K562 (cell line): ENCODE results near the gene SPATA17. TPM values are rescaled to one million over a fixed set of nuclear protein-coding genes. Genes with fewer than 3 reads are reported as not detected.

Experiments used
- KDM2B ChIP-seq: fragments of 250-450 bp; sonication (Bioruptor Pico); IDR thresholded peaks from 2 replicates; pipeline ENCODE4 v1.8.0; 2021; ENCODE audit warnings: mild to moderate bottlenecking, moderate library complexity
- MCM2 ChIP-seq: fragments of 450-650 bp; IDR thresholded peaks from 2 replicates; pipeline ENCODE4 v1.6.1; 2017; ENCODE audit warnings: low read depth, mild to moderate bottlenecking
- SMARCA4 ChIP-seq: fragments of 450-650 bp; IDR thresholded peaks from 2 replicates; pipeline ENCODE4 v1.6.1; 2016
- SNRNP70 ChIP-seq: fragments of 200-400 bp; formaldehyde crosslinking; optimal IDR thresholded peaks from 2 replicates; pipeline ENCODE3; 2017; ENCODE audit warnings: low read depth, low read length
- STAT6 ChIP-seq: sonication (generic); formaldehyde crosslinking; IDR thresholded peaks from 2 replicates; pipeline ENCODE4 v1.8.1; 2023; ENCODE audit warnings: mild to moderate bottlenecking, missing genetic modification reagents
- SUPT5H ChIP-seq: fragments of 450-650 bp; IDR thresholded peaks from 2 replicates; pipeline ENCODE4 v1.6.1; 2016
- ZNF212 ChIP-seq: fragments of 450-650 bp; formaldehyde crosslinking; IDR thresholded peaks from 2 replicates; pipeline ENCODE4 v1.4.0; 2020; ENCODE audit warnings: mild to moderate bottlenecking
- ZNF318 ChIP-seq, 2 experiments: fragments of 450-650 bp; IDR thresholded peaks; 2 replicates each; pipeline ENCODE4 v1.6.1; 2016; ENCODE audit warnings: mild to moderate bottlenecking in 2 of 2, borderline replicate concordance in 1 of 2, low read depth in 1 of 2, moderate library complexity in 1 of 2
- polyA plus RNA-seq, 8 experiments: library from polyadenylated mRNA; depleted of rRNA in 4 of 8; stranded (reverse) in 5 of 8; unstranded in 3 of 8; fragments of >200 nt; fragmentation: Nextera tagmentation in 2 of 8; fragmentation: Illumina TruSeq in 1 of 8; extraction: Ambion mirVana in 2 of 8; extraction: Trizol in 1 of 8; gene quantifications; 2 replicates each; pipeline versions ENCODE4 v1.2.1 to v1.2.3, GENCODE V29; 2011 to 2014; ENCODE audit warnings: inconsistent platforms in 1 of 8, missing spikeins in 1 of 8
- total RNA-seq, 7 experiments: library from RNA; depleted of rRNA in 6 of 7; stranded (reverse); fragments of >200 nt in 6 of 7; fragmentation: Illumina TruSeq in 2 of 7; extraction: Trizol in 2 of 7; gene quantifications; 2 replicates each; pipeline versions ENCODE4 v1.2.1 to v1.2.3, GENCODE V29; 2011 to 2021; ENCODE audit warnings: low replicate concordance in 1 of 7

Gene SPATA17
- total and polyA plus RNA-seq, 9 of the 15 experiments (the other 6 are each of a cell fraction or from before 2014, with no cell fraction given), result 0.04 to 0.11 TPM; not detected in 7

DNA sequence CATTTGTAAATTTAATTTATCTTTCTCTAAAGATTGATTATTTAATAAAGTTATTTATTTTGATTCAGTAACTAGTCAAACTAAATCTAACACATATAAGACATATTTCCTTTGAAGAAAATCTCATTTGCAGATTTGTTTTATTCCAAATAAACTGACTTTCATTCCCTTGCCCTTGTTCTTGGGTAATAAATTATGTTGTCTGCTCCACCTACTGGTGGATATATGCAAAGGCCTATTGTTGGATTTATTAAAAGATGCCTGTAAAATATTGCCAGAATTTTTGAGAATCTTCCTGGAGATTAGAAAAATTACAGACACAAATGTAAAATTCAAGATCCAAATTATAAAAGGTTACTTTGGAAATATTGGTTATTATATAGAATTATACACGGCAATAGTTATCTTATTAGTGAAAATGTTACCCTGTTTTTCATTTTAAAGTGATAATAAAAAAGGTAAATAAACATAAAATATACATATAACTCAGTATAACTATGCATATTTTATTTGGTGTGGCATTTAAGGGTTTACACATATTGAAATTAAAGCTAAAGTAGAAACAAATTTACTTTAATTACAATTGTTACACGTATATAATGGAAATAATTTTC is 116.1 kb downstream of the SPATA17 start (continued):
- TF ChIP-seq ZNF318 (IDR thresholded peaks at IDR 0.05; ENCODE audit: borderline replicate concordance in 1 of 2, low read depth in 1 of 2), result no peak
- TF ChIP-seq MCM2, result no peak
- no peak for TF ChIP-seq SMARCA4
- TF ChIP-seq SNRNP70, result no peak
- TF ChIP-seq SUPT5H, result no peak
- no peak for TF ChIP-seq STAT6
- TF ChIP-seq ZNF212 (CRISPR knock-in tag), result no peak
- TF ChIP-seq KDM2B (CRISPR knock-in tag), result no peak
- TF ChIP-seq, all 486 proteins: peak for 4
